ENCODE data around the gene FGD4.

- no peak for TF ChIP-seq CTCF (IDR thresholded peaks at IDR 0.05)
- TF ChIP-seq EP300 (IDR thresholded peaks at IDR 0.05): no peak
These were observed 95.3 kb downstream of the FGD4 start for GRCh38 chr12:32494656-32495055.
